Activated naive CD4-positive, alpha-beta T cell treated with anti-CD3 and anti-CD28 coated beads, Interleukin-2, amount 50 U/mL, for 24 hours (primary cell): ENCODE data around the gene PXMP4.

Experiments
- H3K27ac Mint-ChIP-seq: one replicate; pipeline ENCODE4 v1.8.0; 2021; ENCODE audit warnings: mild to moderate bottlenecking, mixed read lengths
- H3K27me3 Mint-ChIP-seq: one replicate; pipeline ENCODE4 v1.8.0; 2021; ENCODE audit warnings: mixed read lengths
- H3K36me3 Mint-ChIP-seq: one replicate; pipeline ENCODE4 v1.8.0; 2021; ENCODE audit warnings: mixed read lengths
- H3K4me1 Mint-ChIP-seq: one replicate; pipeline ENCODE4 v1.8.0; 2021; ENCODE audit warnings: mixed read lengths
- H3K4me3 Mint-ChIP-seq: one replicate; pipeline ENCODE4 v1.8.0; 2021; ENCODE audit warnings: mild to moderate bottlenecking, mixed read lengths
- H3K9me3 Mint-ChIP-seq: one replicate; pipeline ENCODE4 v1.8.0; 2021; ENCODE audit warnings: mixed read lengths

PXMP4 gene

GRCh38 chr20:33685328-33686099, 34.6 kb downstream of the PXMP4 start:
- H3K9me3 Mint-ChIP-seq = no peaks in the 10 kb centered on the region
- H3K4me3 Mint-ChIP-seq = peak overlapping the region; percentile 84
- peaks cover 50% of the 10 kb centered on the region for H3K4me1 Mint-ChIP-seq
- H3K36me3 Mint-ChIP-seq = no peaks in the 10 kb centered on the region
- H3K27me3 Mint-ChIP-seq = no peaks in the 10 kb centered on the region
- peak overlapping the region; percentile 35 for H3K27ac Mint-ChIP-seq

- H3K9me3 Mint-ChIP-seq = no peaks in the 10 kb centered on the region
- no peaks in the 10 kb centered on the region for H3K27me3 Mint-ChIP-seq
- peaks cover 45% of the 10 kb centered on the region for H3K4me1 Mint-ChIP-seq
- H3K36me3 Mint-ChIP-seq = no peaks in the 10 kb centered on the region
- peak overlapping the region; percentile 84 for H3K4me3 Mint-ChIP-seq
- peak overlapping the region; percentile 35 for H3K27ac Mint-ChIP-seq
Measured at GRCh38 chr20:33684533-33685327, 35.4 kb downstream of the PXMP4 start.

- H3K27me3 Mint-ChIP-seq = no peaks in the 10 kb centered on the region
- peaks cover 47% of the 10 kb centered on the region for H3K4me1 Mint-ChIP-seq
- no peaks in the 10 kb centered on the region for H3K36me3 Mint-ChIP-seq
- H3K4me3 Mint-ChIP-seq = no peak overlapping the region
- no peaks in the 10 kb centered on the region for H3K9me3 Mint-ChIP-seq
- H3K27ac Mint-ChIP-seq = peak overlapping the region; percentile 37
Measured at GRCh38 chr20:33681728-33682353, 38.3 kb downstream of the PXMP4 start.

- Mint-ChIP-seq H3K27ac (peak overlapping the region; percentile 37), H3K4me3 (no peak overlapping the region), H3K9me3 (no peaks in the 10 kb centered on the region), H3K27me3 (no peaks in the 10 kb centered on the region), H3K36me3 (no peaks in the 10 kb centered on the region), H3K4me1 (peaks cover 46% of the 10 kb centered on the region)
Measured at GRCh38 chr20:33681288-33681687, 38.8 kb downstream of the PXMP4 start.

GRCh38 chr20:33680686-33681085, 39.4 kb downstream of the PXMP4 start:
- Mint-ChIP-seq H3K4me1 (peaks cover 46% of the 10 kb centered on the region), H3K27me3 (no peaks in the 10 kb centered on the region), H3K9me3 (no peaks in the 10 kb centered on the region), H3K36me3 (no peaks in the 10 kb centered on the region), H3K4me3 (no peak overlapping the region), H3K27ac (peak overlapping the region; percentile 68)

- no peaks in the 10 kb centered on the region for H3K27me3 Mint-ChIP-seq
- H3K4me1 Mint-ChIP-seq = peaks cover 46% of the 10 kb centered on the region
- H3K4me3 Mint-ChIP-seq = no peak overlapping the region
Measured at GRCh38 chr20:33679758-33680485, 40.2 kb downstream of the PXMP4 start.

GRCh38 chr20:33677991-33678702, 42.0 kb downstream of the PXMP4 start:
- Mint-ChIP-seq H3K4me3 (no peak overlapping the region), H3K27me3 (no peaks in the 10 kb centered on the region), H3K9me3 (no peaks in the 10 kb centered on the region), H3K36me3 (no peaks in the 10 kb centered on the region), H3K4me1 (peaks cover 50% of the 10 kb centered on the region), H3K27ac (no peak overlapping the region)

More at GRCh38 chr20:33679758-33680485, 40.2 kb downstream of the PXMP4 start:
- Mint-ChIP-seq H3K36me3 (no peaks in the 10 kb centered on the region), H3K27ac (no peak overlapping the region), H3K9me3 (no peaks in the 10 kb centered on the region)

GRCh38 chr20:33676652-33677645, 43.2 kb downstream of the PXMP4 start:
- H3K4me1 Mint-ChIP-seq = peaks cover 57% of the 10 kb centered on the region
- no peaks in the 10 kb centered on the region for H3K27me3 Mint-ChIP-seq
- H3K4me3 Mint-ChIP-seq = no peak overlapping the region
- no peaks in the 10 kb centered on the region for H3K9me3 Mint-ChIP-seq
- no peak overlapping the region for H3K27ac Mint-ChIP-seq
- no peaks in the 10 kb centered on the region for H3K36me3 Mint-ChIP-seq

- H3K4me1 Mint-ChIP-seq = peaks cover 54% of the 10 kb centered on the region
- no peak overlapping the region for H3K27ac Mint-ChIP-seq
- no peaks in the 10 kb centered on the region for H3K36me3 Mint-ChIP-seq
- H3K4me3 Mint-ChIP-seq = peak overlapping the region; percentile 15
- H3K27me3 Mint-ChIP-seq = no peaks in the 10 kb centered on the region
- H3K9me3 Mint-ChIP-seq = no peaks in the 10 kb centered on the region
Measured at GRCh38 chr20:33676121-33676520, 44.0 kb downstream of the PXMP4 start.

- Mint-ChIP-seq H3K9me3 (no peaks in the 10 kb centered on the region), H3K27me3 (no peaks in the 10 kb centered on the region), H3K4me1 (peaks cover 50% of the 10 kb centered on the region), H3K4me3 (peak overlapping the region; percentile 89), H3K27ac (peak overlapping the region; percentile 89), H3K36me3 (no peaks in the 10 kb centered on the region)
Measured at GRCh38 chr20:33675136-33675959, 44.8 kb downstream of the PXMP4 start.

- H3K4me3 Mint-ChIP-seq = peak within 1 kb of the TSS; percentile 89
- H3K9me3 Mint-ChIP-seq = no peaks in the 10 kb centered on the region
- H3K27me3 Mint-ChIP-seq = no peaks in the 10 kb centered on the region
- peak within 1 kb of the TSS; percentile 89 for H3K27ac Mint-ChIP-seq
- peaks cover 46% of the 10 kb centered on the region for H3K4me1 Mint-ChIP-seq
- no peaks in the 10 kb centered on the region for H3K36me3 Mint-ChIP-seq
Measured at GRCh38 chr20:33674294-33675135, 45.6 kb downstream of the PXMP4 start, which contains the start of gene NECAB3. TSS of gene NECAB3 (minus strand) at chr20:33674428. CDS start at chr20:33674352, 76 bp downstream.

- H3K27ac Mint-ChIP-seq = peak overlapping the region; percentile 23
- H3K9me3 Mint-ChIP-seq = no peaks in the 10 kb centered on the region
- H3K4me3 Mint-ChIP-seq = peak overlapping the region; percentile 88
- H3K27me3 Mint-ChIP-seq = no peaks in the 10 kb centered on the region
- H3K4me1 Mint-ChIP-seq = peaks cover 38% of the 10 kb centered on the region
- H3K36me3 Mint-ChIP-seq = no peaks in the 10 kb centered on the region
Measured at GRCh38 chr20:33673410-33674293, 46.5 kb downstream of the PXMP4 start.
